Measurements from ENCODE around the gene CADPS2.

DNA sequence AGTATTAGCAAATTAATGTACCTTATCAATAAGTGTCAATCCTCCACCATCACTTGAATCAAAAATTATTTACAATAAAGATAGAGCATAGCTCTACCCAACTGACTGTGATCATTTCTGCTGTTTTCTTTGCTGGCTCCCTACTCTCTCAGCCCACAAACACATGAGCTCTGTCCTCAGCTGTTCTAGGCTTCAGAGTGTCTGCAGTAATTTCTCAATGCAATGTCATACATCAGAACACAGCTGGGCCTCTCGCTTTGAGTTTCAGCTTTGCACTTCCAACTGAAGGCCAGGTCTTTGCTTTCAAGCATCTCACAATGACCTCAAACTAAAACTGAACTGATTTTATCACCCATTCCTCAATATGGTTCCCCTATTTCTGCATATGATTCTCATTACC lies 243.0 kb downstream of the CADPS2 start:
- no peak for TF ChIP-seq CTCF (IDR thresholded peaks at IDR 0.05)
- no peak for TF ChIP-seq POLR2A (IDR thresholded peaks at IDR 0.05)

All from body of pancreas (tissue), 4 donors.